AG09309 (cell line): Measurements from ENCODE around the gene MCC.

ENCODE experiments used
- DNase-seq: peaks from one replicate; pipeline ENCODE4 v3.0.0-alpha.2; 2010; ENCODE audit warnings: low read depth
- H3K4me3 ChIP-seq: 2 replicates; pipeline ENCODE4 v1.5.1; 2011; ENCODE audit warnings: mild to moderate bottlenecking, low read depth, low read length, moderate library complexity; ENCODE audit not compliant: control insufficient read depth
- CTCF ChIP-seq: IDR thresholded peaks from 2 replicates; pipeline ENCODE4 v1.5.1; 2011; ENCODE audit warnings: mild to moderate bottlenecking, low read depth, low read length, inconsistent platforms; ENCODE audit not compliant: insufficient read depth, control insufficient read depth; ENCODE audit errors: missing control alignments

Gene MCC

GRCh38 chr5:113063927-113064326 lies 424.3 kb downstream of the MCC start:
- no peak overlapping the region for H3K4me3 ChIP-seq
- DNase-seq = no peak
- TF ChIP-seq CTCF = no peak

- no peak overlapping the region for H3K4me3 ChIP-seq
- DNase-seq = no peak
- TF ChIP-seq CTCF = no peak
Measured at GRCh38 chr5:113062869-113063508, 425.3 kb downstream of the MCC start.

GRCh38 chr5:113061846-113062780 lies 426.1 kb downstream of the MCC start:
- H3K4me3 ChIP-seq = no peak overlapping the region
- DNase-seq = peak; percentile 64
- TF ChIP-seq CTCF = no peak

GRCh38 chr5:113060408-113061025 lies 427.7 kb downstream of the MCC start:
- no peak for TF ChIP-seq CTCF
- no peak overlapping the region for H3K4me3 ChIP-seq
- DNase-seq = no peak

GRCh38 chr5:113059232-113060040 lies 428.8 kb downstream of the MCC start:
- no peak for DNase-seq

More at GRCh38 chr5:113059232-113060040, 428.8 kb downstream of the MCC start:
- no peak overlapping the region for H3K4me3 ChIP-seq
- TF ChIP-seq CTCF = no peak
